Measurements from ENCODE around the gene C1orf35. TPM values are rescaled to one million over a fixed set of nuclear protein-coding genes. Genes with fewer than 3 reads are reported as not detected.

Gene C1orf35
- total RNA-seq, 1 donor from 2014 or later = 11.8 TPM

- H3K27me3 Mint-ChIP-seq (ENCODE audit: insufficient read depth, low read depth) = peaks cover 6% of the 10 kb centered on the region
- H3K4me2 ChIP-seq = no peak overlapping the region
- H3K27ac ChIP-seq = no peak overlapping the region
- no peaks in the 10 kb centered on the region for H3K79me2 ChIP-seq (ENCODE audit: low read depth)
- H3K36me3 ChIP-seq = no peaks in the 10 kb centered on the region
- no peak overlapping the region for H3K4me3 Mint-ChIP-seq
- no peaks in the 10 kb centered on the region for H3F3A ChIP-seq (ENCODE audit: low read depth)
- no peak for DNase-seq (ENCODE audit: low spot score)
- TF ChIP-seq EZH2phosphoT487 (IDR thresholded peaks at IDR 0.05) (no peak), EZH2 (IDR thresholded peaks at IDR 0.05) (no peak), CTCF (IDR thresholded peaks at IDR 0.05) (no peak)
- H3K9me3 ChIP-seq (ENCODE audit: low read depth) = peaks cover 20% of the 10 kb centered on the region
- H3K9ac ChIP-seq = no peak overlapping the region
- peaks cover 25% of the 10 kb centered on the region for H3K9me3 Mint-ChIP-seq
- H4K20me1 ChIP-seq (ENCODE audit: low read depth) = no peaks in the 10 kb centered on the region
- H3K36me3 Mint-ChIP-seq = peaks cover 4% of the 10 kb centered on the region
- H2AFZ ChIP-seq (replicated peaks) = no peak overlapping the region
- no peak overlapping the region for H3K27ac Mint-ChIP-seq
- no peaks in the 10 kb centered on the region for H3K4me1 ChIP-seq
- H3K4me1 Mint-ChIP-seq = no peaks in the 10 kb centered on the region
- peaks cover 38% of the 10 kb centered on the region for H3K27me3 ChIP-seq
- no peak overlapping the region for H3K4me3 ChIP-seq
Observed at GRCh38 chr1:228120351-228120750, 17.2 kb upstream of the C1orf35 start.

DNA sequence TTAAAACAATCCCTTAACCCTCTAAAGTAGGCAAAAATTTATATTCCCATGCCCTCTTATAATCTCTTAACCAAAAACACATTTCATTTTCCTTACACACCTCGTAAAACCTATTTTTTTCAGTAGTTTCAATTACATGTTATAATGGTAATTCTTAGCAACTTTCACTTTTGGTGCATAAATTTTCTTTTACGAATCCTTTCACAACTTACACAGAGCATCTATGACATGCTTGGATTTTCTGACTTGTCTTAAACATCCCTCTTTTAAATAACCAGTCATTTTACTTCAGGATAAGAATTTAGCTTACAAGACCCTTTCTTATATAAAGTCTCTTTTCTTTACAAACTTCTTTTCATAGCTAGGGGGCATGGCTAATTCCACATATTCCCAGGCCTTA is 14.9 kb upstream of the C1orf35 start:
- Histone ChIP-seq H3K4me3 (no peak overlapping the region), H3K4me1 (no peaks in the 10 kb centered on the region), H2AFZ (replicated peaks) (no peak overlapping the region), H3K4me2 (no peak overlapping the region), H3K79me2 (ENCODE audit: low read depth) (no peaks in the 10 kb centered on the region), H3K27me3 (peaks cover 15% of the 10 kb centered on the region), H3K9me3 (ENCODE audit: low read depth) (peaks cover 20% of the 10 kb centered on the region), H3K9ac (no peak overlapping the region), H3F3A (ENCODE audit: low read depth) (no peaks in the 10 kb centered on the region), H3K27ac (no peak overlapping the region), H3K36me3 (no peaks in the 10 kb centered on the region), H4K20me1 (ENCODE audit: low read depth) (no peaks in the 10 kb centered on the region)
- TF ChIP-seq EZH2phosphoT487 (IDR thresholded peaks at IDR 0.05) (no peak), CTCF (IDR thresholded peaks at IDR 0.05) (no peak), EZH2 (IDR thresholded peaks at IDR 0.05) (no peak)
- peak; percentile 39 for DNase-seq (ENCODE audit: low spot score)
- Mint-ChIP-seq H3K9me3 (peaks cover 25% of the 10 kb centered on the region), H3K27ac (no peak overlapping the region), H3K4me1 (no peaks in the 10 kb centered on the region), H3K36me3 (peaks cover 4% of the 10 kb centered on the region), H3K27me3 (ENCODE audit: insufficient read depth, low read depth) (peaks cover 2% of the 10 kb centered on the region), H3K4me3 (no peak overlapping the region)

DNA sequence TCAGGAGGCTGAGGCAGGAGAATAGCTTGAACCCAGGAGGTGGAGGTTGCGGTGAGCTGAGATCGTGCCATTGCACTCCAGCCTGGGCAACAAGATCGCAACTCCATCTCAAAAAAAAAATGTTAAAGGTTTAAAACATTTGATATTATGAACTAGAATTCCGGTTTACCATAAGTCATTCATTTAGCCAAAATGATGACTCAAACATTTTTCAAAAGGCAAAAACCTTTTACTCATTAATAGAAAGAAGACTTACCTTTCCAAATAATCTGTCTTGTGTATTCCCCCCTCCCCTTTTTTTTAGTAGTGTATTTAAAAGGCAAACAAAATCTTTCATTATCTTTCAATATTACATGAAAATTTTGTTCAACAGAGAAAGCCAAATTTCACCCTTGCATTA is 14.2 kb upstream of the C1orf35 start:
- Mint-ChIP-seq H3K27me3 (ENCODE audit: insufficient read depth, low read depth) (no peaks in the 10 kb centered on the region), H3K4me3 (no peak overlapping the region), H3K9me3 (peaks cover 25% of the 10 kb centered on the region)

More for the DNA sequence above, 14.2 kb upstream of the C1orf35 start:
- Mint-ChIP-seq H3K4me1 (no peaks in the 10 kb centered on the region), H3K27ac (no peak overlapping the region), H3K36me3 (peaks cover 4% of the 10 kb centered on the region)
- Histone ChIP-seq H3K9me3 (ENCODE audit: low read depth) (peaks cover 20% of the 10 kb centered on the region), H3K4me2 (no peak overlapping the region), H3K4me3 (no peak overlapping the region), H3K79me2 (ENCODE audit: low read depth) (no peaks in the 10 kb centered on the region), H3K27ac (no peak overlapping the region), H3K4me1 (no peaks in the 10 kb centered on the region), H2AFZ (replicated peaks) (no peak overlapping the region), H4K20me1 (ENCODE audit: low read depth) (no peaks in the 10 kb centered on the region), H3F3A (ENCODE audit: low read depth) (no peaks in the 10 kb centered on the region), H3K27me3 (peaks cover 8% of the 10 kb centered on the region), H3K9ac (no peak overlapping the region), H3K36me3 (no peaks in the 10 kb centered on the region)
- no peak for DNase-seq (ENCODE audit: low spot score)
- TF ChIP-seq CTCF (IDR thresholded peaks at IDR 0.05) (no peak), EZH2 (IDR thresholded peaks at IDR 0.05) (no peak), EZH2phosphoT487 (IDR thresholded peaks at IDR 0.05) (no peak)

Data from neural progenitor cell (in vitro differentiated cells).